ENCODE results near the gene COQ6.
"Not testable (repeated sequence)": the region's sequence is repeated elsewhere in the genome, so short reads cannot be mapped to it uniquely, and the experiment has no call there.

Gene COQ6

DNA sequence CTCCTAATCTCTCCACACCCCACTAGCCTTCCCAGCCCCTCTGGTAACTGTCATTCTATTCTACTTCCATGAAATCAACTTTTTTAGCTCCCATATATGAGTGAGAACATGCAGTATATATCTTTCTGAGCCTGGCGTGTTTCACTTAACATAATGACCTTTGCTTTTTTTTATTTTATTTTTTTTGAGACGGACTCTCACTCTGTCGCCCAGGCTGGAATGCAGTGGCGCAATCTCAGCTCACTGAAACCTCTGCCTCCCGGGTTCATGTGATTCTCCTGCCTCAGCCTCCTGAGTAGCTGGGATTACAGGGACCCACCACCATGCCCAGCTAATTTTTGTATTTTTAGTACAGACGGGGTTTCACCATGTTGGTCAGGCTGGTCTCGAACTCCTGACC, 38.6 kb downstream of the COQ6 start:
- DNase-seq, result not testable (repeated sequence)

DNA sequence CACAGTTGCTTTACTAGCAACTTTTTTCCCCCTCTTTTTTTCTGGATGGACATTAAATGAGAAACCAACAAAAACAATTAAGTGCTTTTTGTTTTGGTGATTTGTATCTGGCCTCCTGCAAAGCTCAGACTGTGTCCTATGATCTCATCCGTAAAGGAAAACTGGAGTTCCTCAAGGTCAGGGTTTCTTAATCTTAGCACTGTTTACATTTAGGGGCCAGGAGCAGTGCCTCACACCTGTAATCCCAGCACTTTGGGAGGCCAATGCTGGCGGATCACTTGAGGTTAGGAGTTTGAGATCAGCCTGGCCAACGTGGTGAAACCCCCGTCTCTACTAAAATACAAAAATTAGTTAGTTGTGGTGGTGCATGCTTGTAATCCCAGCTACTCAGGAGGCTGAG, 41.0 kb downstream of the COQ6 start:
- DNase-seq, result no peak

DNA sequence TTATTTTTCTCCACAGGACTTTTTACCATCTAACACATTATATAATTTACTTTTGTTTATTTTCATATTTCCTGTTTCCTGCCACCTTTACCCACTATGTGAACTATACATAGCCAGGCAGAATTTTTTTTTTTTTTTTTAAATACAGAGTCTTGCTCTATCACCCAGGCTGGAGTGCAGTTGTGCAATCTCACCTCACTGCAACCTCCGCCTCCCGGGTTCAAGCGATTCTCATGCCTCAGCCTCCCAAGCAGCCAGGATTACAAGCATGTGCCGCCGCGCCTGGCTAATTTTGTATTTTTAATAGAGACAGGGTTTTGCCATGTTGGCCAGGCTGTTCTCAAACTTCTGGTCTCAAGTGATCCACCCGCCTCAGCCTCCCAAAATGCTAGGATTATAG, 44.8 kb downstream of the COQ6 start:
- not testable (repeated sequence) for DNase-seq

DNA sequence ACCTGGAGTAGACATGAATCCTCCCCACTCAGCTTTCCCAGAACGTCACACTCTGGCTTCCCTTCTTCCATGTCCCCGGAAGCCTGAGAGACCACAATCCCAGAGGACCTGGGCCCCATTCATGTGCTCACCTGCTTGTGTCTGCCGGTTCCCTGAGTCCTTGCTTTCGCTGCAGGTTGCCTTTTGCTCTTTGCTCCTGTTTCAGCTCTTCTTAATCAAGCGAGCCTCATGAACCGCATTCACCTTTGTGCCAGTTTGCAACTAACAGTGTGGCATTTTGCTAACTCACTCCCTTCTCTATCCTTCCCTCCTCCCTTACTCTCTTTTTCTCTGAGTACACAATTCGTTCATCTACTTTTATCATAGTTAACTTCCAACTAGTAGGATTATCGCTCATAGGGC, 45.9 kb downstream of the COQ6 start:
- no peak for DNase-seq

DNA sequence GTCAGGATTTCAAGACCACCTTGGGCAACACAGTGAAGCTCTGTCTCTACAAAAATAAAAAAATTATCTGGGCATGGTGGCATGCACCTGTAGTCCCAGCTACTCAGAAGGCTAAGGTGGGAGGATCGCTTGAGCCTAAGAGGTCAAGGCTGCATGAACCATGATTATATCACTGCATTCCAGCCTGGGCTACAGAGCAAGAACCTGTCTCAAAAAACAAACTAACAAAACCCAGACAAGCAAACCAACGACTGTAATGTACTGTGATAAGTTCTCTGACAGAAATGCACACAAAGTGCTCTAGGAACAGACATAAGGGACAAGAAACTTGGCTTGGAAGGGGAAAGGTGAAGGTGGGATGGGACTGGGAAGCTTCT, 46.6 kb downstream of the COQ6 start:
- DNase-seq, result no peak

DNA sequence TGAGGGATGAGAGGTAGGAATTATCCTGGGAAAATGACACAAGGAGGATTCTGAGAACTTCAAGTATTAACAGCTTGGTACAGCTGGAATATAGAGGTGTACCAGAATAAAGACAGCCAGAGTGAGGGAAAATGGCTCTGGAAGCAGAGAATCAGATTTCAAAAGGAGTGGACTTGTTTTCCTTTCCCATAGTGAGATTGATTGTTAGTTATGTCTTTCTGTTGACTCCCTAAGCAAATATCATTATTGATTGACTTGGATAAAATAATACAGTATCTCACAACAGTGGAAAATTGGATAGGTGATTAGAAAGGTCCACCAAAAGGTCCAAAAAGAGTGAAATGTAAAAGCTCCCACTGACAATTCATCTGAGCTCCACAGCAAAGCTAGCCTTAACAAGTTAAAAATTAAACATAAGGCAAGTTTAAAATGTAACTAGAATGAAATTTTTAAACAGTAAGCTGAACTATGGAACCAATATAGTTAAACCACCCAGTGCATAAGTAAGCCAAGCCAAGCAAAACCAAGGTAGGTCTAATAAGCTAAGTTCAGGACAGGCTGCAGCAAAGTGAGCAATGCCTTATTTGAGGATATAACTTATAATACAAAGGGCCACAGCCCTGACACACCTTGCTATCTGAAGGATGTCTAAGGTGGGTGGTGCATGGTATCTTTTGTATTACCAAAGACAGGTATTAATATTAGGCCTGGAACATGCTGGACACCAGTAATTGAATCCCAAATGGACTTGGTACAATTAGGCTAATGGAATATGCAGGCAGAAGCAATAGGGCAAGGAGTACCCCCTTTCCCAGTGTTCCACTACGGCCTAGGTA, 47.2 kb downstream of the COQ6 start:
- DNase-seq, result no peak

DNA sequence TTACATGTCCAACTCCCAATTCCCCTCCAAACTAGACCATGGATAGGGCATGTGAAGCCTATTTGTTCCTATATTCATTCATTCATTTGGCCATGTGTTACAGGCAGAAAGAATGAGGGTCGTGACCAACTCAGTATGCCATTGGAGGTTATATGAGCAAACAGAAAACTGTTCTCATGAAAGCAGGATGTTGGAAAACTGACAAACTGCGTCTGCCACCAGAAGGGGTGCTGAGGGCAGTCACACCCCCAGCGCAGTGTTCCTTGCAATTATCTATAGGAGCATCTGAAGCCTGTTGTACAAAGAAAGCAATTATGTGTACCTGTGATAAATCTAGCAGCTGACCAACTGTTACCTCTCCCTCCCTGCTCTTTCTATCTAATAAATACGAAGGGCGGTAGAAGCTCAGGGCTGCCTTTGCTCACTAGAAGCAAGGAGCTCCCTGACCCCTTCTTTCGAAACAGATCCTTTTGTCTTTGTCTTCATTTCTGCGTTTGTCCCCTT, 47.9 kb downstream of the COQ6 start:
- DNase-seq, result no peak

DNA sequence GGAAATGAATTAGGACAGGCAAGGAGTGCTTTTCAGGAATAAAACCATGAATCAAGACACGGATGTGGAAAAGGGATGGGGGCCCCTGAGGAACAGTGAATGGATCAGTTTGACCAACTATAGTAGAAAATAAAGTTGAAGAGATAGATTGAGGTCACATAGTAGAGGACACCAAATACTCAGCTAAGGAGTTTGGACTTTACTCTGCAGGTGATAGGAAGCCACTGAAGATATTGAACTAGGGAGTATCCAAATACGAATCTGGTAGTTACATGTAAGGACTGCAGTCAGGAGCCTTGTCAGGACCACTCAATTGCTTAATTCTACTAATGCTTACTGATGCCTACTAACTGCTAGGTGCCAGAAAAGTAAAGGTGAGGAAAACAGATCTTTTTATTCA, 48.6 kb downstream of the COQ6 start:
- DNase-seq, result no peak

DNA sequence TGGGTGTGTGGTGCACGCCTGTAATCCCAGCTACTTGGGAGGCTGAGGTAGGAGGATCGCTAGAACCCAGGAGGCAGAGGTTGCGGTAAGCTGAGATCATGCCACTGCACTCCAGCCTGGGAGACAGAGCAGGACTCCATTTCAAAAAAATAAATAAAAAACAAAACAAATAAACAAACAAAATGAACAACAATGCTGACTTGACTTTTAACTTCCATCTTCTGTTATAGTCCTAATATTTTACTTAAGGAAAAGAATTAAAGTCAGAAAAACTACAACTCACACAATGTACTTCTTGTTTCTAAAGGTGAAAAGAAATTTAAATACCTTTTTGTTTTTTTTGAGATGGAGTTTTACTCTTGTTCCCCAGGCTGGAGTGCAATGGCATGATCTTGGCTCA, 55.6 kb downstream of the COQ6 start:
- not testable (repeated sequence) for DNase-seq

DNA sequence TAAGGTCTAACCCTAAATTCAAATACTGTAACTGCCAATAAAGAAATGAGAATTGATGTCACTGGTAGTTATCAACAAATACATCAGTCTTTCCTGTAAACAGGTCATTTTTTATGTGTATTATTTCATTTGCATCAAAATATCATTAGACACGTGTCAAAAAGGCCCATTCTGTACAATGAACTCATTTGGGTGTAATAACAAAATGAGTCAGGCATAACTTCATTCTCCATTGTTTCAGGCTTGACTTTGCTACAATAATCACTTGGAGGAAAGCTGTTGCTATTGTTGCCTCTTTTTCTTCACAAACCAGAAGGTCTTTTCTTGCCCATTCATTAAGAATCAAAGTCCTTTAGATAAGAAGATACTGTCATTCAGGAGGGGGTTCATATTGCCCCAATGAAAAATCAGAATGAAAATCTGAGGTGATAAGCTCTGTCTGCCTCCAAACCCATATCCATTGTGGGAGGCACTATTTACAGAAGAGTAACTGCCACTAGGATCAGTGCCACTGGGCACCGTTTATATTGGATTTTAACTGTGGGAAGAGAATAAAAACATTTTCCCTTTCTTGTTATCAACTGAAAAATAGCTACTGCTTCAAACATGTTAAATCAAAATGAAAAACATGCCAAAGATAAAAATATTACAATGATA, 58.9 kb downstream of the COQ6 start:
- no peak for DNase-seq
